GM12878 (cell line): ENCODE measurements around the gene LY6G5B. TPM values are rescaled to one million over a fixed set of nuclear protein-coding genes. Genes with fewer than 3 reads are reported as not detected.

Source experiments
- ASH2L ChIP-seq: fragments of 300-600, 200-600 bp; sonication (generic); IDR thresholded peaks from 2 replicates; pipeline ENCODE4 v1.6.1; 2017; ENCODE audit warnings: low read depth, mild to moderate bottlenecking, borderline replicate concordance
- CHD1 ChIP-seq: IDR thresholded peaks from 2 replicates; pipeline ENCODE4 v1.6.1; 2012; ENCODE audit warnings: low read depth, low read length, improper control_type of control experiment
- E2F8 ChIP-seq: fragments of 450-650 bp; IDR thresholded peaks from 2 replicates; pipeline ENCODE4 v1.6.1; 2018; ENCODE audit warnings: mild to moderate bottlenecking, low read depth, moderate library complexity; ENCODE audit not compliant: partially characterized antibody
- EP300 ChIP-seq, 2 experiments: fragments of 150-350 bp in 1 of 2; IDR thresholded peaks; 2 replicates each; pipeline ENCODE4 v1.6.1; 2011 to 2012; ENCODE audit warnings: low read depth in 2 of 2, low read length in 2 of 2, borderline replicate concordance in 1 of 2, improper control_type of control experiment in 1 of 2, inconsistent platforms in 1 of 2; ENCODE audit not compliant: control insufficient read depth in 1 of 2
- GATAD2B ChIP-seq: fragments of 450-650 bp; conservative IDR thresholded peaks from 2 replicates; pipeline ENCODE4 v1.6.1; 2017; ENCODE audit warnings: low read depth, mild to moderate bottlenecking, moderate library complexity
- IKZF1 ChIP-seq: fragments of 450-650 bp; conservative IDR thresholded peaks from 2 replicates; pipeline ENCODE4 v1.6.1; 2017; ENCODE audit warnings: antibody characterized with exemption, mild to moderate bottlenecking
- MXI1 ChIP-seq: fragments of 150-350 bp; IDR thresholded peaks from 2 replicates; pipeline ENCODE4 v1.6.1; 2011; ENCODE audit warnings: low read depth, mild to moderate bottlenecking, inconsistent platforms, low read length, improper control_type of control experiment
- MYC ChIP-seq: IDR thresholded peaks from 2 replicates; pipeline ENCODE4 v1.6.1; 2011; ENCODE audit warnings: mild to moderate bottlenecking, low read length, moderate library complexity, inconsistent platforms; ENCODE audit not compliant: insufficient read depth, insufficient replicate concordance, insufficient read length, severe bottlenecking
- SKIL ChIP-seq: fragments of 450-650 bp; IDR thresholded peaks from 2 replicates; pipeline ENCODE4 v1.6.1; 2017; ENCODE audit warnings: mild to moderate bottlenecking, low read depth, inconsistent platforms; ENCODE audit not compliant: poor library complexity, severe bottlenecking
- USF1 ChIP-seq: IDR thresholded peaks from 2 replicates; pipeline ENCODE4 v1.6.1; 2011; ENCODE audit warnings: borderline replicate concordance, low read depth, mild to moderate bottlenecking, moderate library complexity, mixed read lengths, low read length; ENCODE audit not compliant: insufficient read depth; ENCODE audit errors: extremely low read length
- WRNIP1 ChIP-seq: IDR thresholded peaks from 2 replicates; pipeline ENCODE4 v1.6.1; 2011; ENCODE audit warnings: low read depth, low read length, improper control_type of control experiment, borderline replicate concordance
- YBX1 ChIP-seq: fragments of 450-650 bp; IDR thresholded peaks from 2 replicates; pipeline ENCODE4 v1.6.1; 2016; ENCODE audit warnings: antibody characterized with exemption
- ZNF592 ChIP-seq: fragments of 450-650 bp; IDR thresholded peaks from 2 replicates; pipeline ENCODE4 v1.6.1; 2017; ENCODE audit warnings: mild to moderate bottlenecking, moderate library complexity
- polyA plus RNA-seq, 11 experiments: library from polyadenylated mRNA; depleted of rRNA in 4 of 11; unstranded in 6 of 11; stranded (reverse) in 5 of 11; fragments of >200 nt; fragmentation: Nextera tagmentation in 4 of 11; fragmentation: Illumina TruSeq in 1 of 11; extraction: Ambion mirVana in 4 of 11; extraction: Trizol in 1 of 11; gene quantifications; 1 replicate in 1 of 11; 2 replicates in 10 of 11; pipeline versions ENCODE4 v1.2.1 to v1.2.3, GENCODE V29; 2011 to 2016; ENCODE audit warnings: inconsistent platforms in 2 of 11, missing spikeins in 2 of 11, low read depth in 1 of 11
- total RNA-seq, 4 experiments: library from RNA; depleted of rRNA in 3 of 4; stranded (reverse); fragments of >200 nt in 3 of 4; fragmentation: Illumina TruSeq in 1 of 4; extraction: Trizol in 1 of 4; gene quantifications; 2 replicates each; pipeline versions ENCODE4 v1.2.1 to v1.2.3, GENCODE V29; 2013 to 2021
- TF ChIP-seq, protein P1 (sequence below): fragments of 450-650 bp; IDR thresholded peaks from 2 replicates; pipeline ENCODE4 v1.6.1; 2018; ENCODE audit warnings: borderline replicate concordance, mild to moderate bottlenecking; ENCODE audit not compliant: partially characterized antibody

The LY6G5B gene
- total and polyA plus RNA-seq, 10 of the 15 experiments (the other 5 are each of a cell fraction or from before 2014, with no cell fraction given) = 3.2 to 16.5 (median 7.5) TPM

GRCh38 chr6:31702819-31703716 lies 33.3 kb downstream of the LY6G5B start, which contains the start of gene ABHD16A (continued):
- TF ChIP-seq, protein P1, sequence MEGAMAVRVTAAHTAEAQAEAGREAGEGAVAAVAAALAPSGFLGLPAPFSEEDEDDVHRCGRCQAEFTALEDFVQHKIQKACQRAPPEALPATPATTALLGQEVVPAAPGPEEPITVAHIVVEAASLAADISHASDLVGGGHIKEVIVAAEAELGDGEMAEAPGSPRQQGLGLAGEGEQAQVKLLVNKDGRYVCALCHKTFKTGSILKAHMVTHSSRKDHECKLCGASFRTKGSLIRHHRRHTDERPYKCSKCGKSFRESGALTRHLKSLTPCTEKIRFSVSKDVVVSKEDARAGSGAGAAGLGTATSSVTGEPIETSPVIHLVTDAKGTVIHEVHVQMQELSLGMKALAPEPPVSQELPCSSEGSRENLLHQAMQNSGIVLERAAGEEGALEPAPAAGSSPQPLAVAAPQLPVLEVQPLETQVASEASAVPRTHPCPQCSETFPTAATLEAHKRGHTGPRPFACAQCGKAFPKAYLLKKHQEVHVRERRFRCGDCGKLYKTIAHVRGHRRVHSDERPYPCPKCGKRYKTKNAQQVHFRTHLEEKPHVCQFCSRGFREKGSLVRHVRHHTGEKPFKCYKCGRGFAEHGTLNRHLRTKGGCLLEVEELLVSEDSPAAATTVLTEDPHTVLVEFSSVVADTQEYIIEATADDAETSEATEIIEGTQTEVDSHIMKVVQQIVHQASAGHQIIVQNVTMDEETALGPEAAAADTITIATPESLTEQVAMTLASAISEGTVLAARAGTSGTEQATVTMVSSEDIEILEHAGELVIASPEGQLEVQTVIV = peak; percentile 97
- peak; percentile 60 for TF ChIP-seq IKZF1
- TF ChIP-seq WRNIP1 = no peak; the same call in 1 of the 2 replicates
- no peak for TF ChIP-seq YBX1
- TF ChIP-seq USF1 = no peak
- TF ChIP-seq EP300 (IDR thresholded peaks at IDR 0.05; ENCODE audit: borderline replicate concordance in 1 of 2, control insufficient read depth in 1 of 2, low read depth in 2 of 2, low read length in 2 of 2) = no peak
- peak; percentile 100 for TF ChIP-seq MXI1
- TF ChIP-seq GATAD2B = no peak
- no peak for TF ChIP-seq MYC
- no peak for TF ChIP-seq ASH2L
- no peak for TF ChIP-seq ZNF592
- no peak for TF ChIP-seq E2F8
- TF ChIP-seq CHD1 = peak; percentile 96
- peak; percentile 80 for TF ChIP-seq SKIL
